HG03066 (cell line): Measurements from ENCODE around the gene LRRN2.
"Not testable (repeated sequence)": the region's sequence is repeated elsewhere in the genome, so short reads cannot be mapped to it uniquely, and the experiment has no call there.

Experiments
- ATAC-seq: cut with Tn5 transposase; IDR thresholded peaks from one replicate; pipeline ENCODE4 v1.9.1; 2021; ENCODE audit warnings: low read depth; ENCODE audit not compliant: unreplicated experiment

LRRN2 gene

DNA sequence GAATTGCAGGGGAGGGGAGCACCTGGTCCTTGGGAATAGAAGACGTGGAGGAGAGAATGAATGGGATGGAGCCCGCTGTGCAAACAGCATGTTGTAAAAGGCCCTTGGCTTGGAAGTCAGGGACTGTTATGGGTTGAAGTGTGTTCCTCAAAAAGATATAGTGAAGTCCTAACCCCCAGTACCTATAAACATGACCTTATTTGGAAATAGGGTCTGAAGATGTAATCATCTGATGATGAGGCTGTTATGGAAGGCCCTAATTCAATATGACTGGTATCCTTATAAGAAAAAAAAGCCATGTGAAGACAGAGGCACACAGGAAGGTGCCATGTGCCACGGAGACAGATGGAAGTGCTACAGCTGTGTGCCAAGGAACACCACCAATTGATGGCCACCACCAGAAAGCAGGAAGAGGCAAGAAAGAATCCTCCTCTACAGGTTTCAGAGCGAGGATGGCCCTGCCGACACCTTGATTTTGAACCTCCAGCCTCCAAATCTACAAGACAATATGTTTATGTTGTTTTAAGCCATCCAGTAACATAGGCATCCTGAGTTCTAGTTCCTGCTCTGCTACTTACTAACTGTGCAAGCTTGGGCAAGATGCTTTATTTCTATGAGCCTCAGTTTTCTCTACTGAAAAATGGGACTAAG, 51.2 kb downstream of the LRRN2 start:
- ATAC-seq, result no peak

DNA sequence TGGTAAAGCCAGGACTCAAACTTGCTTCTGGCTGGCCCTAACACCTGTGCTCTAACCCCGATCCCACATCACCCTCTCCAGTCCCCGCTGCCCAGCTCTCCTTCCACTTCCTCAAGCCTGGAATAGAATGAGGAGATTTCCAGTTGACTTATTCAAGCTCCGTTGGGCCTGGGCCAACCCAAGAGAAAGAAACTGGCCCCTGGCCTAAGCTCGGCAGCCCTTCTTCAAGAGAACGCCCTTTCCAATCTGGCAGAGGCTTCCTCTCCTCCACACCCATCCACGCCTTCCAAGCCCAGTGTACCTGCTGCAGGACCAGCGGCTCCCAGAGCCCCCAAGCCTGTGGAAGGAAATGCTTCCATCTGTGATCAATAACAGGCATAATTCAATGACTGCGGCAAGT, 51.9 kb downstream of the LRRN2 start:
- ATAC-seq, result no peak

DNA sequence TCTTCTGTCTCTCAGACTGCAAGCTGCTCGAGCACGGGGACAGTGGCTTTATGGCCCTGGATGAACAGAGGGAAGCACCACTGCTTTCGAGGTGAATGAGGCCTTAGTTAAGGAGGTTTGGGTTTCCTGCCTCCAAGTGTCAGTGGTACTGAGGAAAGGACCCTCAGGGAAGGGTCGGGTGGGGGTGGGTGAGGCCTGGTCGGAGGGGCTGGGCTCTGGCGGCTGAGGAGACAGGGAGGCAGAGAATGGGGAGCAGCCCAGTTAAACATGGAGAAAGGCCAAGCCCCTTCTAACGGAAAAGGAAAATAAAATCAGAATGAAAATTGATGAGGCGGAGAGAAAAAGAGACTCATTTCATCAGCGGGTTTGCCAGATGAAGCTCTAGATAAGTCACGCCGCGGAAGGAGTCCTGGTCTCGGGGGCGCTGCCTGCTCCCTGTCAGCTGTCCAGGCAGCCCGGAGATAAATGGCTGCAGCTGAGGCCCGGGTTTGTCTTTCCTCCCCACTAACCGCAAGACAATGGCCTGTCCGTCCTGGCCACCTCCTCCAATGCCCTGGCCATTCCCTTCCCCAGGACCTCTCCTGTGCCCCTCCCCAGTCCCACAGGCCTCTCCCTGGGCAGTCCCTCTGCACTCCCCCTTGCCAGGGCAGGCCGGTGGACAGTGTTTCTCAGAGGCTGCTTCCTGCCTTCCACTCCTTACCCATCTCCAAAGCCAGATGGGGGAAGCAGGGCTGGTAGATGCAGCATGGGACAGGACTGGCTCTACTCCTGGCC, 55.2 kb downstream of the LRRN2 start:
- no peak for ATAC-seq

DNA sequence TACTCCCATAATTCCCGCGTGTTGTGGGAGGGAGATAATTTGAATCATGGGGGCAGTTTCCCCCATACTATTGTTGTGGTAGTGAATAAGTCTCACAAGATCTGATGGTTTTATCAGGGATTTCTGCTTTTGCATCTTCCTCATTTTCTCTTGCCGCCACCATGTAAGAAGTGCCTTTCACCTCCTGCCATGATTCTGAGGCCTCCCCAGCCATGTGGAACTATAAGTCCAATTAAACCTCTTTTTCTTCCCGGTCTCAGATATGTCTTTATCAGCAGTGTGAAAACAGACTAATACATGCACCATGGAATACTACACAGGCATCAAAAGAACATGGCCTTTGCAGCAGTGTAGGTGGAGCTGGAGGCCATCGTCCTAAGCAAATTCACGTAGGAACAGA, 56.1 kb downstream of the LRRN2 start:
- ATAC-seq, result not testable (repeated sequence)

DNA sequence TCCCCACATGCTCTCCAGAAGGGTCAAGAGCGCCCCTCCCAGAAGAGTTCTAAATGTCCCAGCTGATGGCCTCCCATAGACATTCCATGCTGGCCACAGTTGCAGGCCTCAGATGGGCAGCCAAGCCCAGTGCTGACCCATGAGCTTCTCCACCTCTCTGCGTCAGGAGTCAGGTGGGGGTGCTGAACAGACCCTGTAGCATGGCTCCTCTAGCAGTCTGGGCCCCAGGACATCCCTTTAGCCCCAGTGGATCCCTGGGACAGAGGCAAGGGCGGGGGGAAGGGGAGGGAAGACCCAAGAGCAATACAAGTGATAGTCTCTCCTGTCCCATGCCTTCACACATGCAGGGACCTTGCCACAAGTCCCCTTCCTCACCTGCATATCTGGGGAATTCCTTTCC, 56.7 kb downstream of the LRRN2 start:
- no peak for ATAC-seq

DNA sequence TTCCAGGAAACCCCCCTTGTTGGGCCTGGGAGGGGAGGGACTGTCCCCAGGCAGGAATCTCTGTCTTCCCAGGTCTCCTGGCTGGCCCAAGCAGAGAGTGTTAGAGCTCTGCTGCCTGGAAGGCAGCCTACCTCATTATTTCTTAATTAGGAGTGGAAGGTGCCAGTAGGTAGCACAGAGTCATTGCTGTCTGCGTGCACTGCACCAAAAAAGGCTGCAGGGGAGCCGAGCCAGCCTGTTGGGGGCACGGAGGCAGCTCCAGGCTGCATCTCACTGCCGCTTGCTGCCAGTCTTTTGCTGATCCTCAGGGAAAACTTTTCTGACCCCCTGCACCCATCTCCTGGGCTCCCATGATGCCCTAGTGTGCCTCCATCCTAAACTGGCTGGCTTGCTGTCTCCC, 58.1 kb downstream of the LRRN2 start:
- ATAC-seq, result no peak

DNA sequence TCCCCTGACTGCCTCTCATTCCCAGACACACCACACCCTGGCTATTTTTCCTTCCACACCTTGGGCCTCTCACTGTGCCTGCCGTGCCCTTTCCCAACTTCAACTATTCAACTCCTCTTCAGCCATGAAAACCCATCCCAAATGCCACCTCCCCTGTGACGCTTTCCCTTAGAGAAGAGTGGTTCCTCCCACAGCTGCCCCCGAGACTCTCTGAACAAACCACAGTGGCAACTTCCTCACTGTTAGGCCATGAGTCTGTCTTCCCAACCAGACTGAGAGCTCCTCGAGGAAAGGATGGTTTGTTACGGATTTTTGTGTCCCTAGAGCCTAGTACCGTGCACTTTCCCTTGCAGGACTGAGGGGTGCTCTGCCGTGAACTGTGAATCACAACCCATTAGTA, 59.2 kb downstream of the LRRN2 start:
- ATAC-seq, result no peak

DNA sequence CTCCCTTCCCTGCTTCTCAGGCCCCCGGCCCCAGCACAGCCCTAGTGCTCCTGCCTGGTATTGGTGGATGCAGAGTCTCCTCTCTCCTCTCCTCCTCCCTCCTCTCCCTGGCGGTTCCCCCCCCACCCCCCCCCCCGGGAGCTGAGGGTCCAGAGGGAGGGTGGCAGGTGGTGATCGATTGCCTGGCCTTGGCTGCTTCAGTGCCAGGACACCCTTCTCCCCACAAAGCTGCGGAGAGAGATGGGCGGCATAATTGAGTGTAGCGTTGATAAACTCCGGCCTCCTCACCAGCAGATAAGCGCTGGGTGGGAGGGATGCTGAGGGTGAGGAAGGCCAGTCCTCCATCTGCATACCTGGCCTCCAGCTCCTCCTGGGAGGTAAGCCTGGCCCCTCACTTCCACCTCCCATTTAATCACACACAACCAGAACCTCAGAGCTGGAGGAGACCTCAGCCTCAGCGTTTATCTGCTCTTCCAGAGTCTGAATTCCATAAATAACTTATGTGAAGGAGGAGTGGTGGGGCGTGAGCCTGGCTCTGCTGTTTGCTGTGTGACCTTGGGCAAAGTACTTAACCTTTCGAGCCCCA, 60.8 kb downstream of the LRRN2 start:
- ATAC-seq, result no peak

DNA sequence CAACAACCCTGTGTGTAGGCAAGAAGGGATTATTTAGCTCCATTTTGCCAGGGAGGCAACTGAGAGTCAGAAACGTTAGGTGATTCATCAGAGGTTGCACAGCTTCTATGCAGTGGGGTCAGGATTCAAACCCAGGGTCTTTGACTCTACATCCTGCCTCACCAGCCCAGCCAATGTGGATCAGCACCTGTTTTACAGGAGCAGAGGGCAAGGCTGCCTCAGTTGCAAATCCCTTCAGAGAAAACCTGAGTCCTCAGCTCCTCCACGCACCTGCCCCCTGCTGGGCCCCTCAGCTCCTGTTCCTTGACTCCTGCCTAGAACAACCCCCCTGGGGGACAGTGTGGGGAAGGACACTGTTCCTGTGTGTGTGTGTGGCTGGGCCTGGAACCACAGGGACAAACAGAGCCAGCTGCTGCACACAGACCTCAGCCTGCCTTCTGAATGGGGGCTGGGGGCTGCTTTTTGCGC, 61.6 kb downstream of the LRRN2 start:
- ATAC-seq, result no peak

DNA sequence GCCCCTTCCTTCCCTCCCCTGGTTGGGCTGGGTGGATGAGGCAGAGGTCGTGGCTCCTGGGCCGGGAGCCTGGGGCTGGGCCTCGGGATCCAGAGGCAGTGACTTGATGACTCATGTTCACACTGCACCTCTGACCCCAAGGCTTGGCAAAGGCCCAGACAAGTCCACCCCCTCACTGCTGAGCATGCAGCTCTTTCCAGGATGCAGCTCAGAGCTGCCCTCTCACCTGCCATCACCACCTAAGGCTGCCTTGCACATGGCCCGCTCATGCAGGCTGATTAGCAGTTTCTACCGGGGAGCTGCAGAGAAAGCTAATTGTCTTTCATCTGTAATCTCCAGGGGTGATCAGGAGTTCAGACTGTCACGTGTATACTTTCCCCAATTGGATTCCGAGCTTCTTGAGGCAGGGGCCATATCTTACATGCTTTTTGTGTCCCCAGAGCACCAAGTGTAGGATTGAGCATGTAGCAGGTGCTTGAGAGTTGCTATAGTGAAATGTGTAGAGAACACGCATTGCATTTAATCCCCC, 62.1 kb downstream of the LRRN2 start:
- no peak for ATAC-seq

DNA sequence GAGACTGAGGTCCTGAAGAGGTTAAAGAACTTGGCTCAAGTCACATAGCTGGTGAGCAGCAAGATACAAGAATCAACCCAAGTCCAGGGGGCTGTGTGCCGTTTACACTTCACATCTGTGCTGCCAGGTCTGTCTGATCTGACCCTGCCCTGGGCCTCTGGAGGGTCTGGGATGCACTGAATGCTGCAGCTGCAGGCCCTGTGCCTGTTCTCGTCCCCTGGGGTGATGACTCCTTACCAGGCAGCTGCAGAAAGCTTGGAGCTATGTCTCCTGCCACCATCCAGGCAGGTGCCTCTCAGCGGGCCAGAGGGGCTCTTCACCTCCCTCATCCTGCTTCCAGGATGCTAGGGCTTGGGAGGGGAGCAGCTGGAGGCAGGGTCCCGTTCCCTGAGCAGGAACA, 63.5 kb downstream of the LRRN2 start:
- no peak for ATAC-seq

DNA sequence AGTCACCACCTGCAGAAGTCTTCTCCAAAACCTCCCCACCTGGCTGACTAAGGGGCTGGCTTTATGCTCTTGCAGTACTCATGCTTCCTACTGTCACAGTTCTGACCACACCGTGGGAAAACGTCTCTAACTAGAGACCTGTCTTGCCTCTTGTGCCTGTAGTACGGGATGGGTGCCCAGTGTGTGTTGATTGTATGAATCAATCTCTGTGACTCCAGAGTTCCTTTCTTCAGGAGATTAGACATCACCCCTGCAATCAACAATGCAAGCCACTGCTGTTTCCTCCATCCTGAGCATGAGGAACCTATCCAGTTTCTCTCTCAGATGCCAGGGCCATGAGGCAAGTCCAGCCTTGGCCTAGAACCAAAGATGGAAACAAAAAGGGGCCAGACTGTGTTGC, 64.1 kb downstream of the LRRN2 start:
- ATAC-seq, result no peak

DNA sequence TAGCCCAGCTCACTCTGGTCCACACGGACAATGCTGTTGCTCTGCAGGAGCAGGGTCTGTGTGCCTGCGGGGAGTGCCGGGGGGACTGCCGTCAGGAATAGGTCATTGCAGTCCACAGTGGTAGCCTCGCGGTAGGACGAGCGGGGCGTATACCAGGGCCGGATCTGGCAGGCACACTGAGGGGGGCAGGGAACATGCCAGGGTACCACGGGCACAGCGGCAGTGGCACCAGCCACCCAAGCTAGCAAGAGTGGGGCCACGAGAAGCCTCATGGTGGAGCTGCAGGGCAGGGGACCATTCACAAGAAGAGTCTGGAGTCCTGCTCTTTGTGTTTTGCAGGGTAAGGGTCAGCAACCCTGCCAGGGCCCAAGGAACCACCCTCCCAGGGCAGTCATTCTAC, 65.8 kb downstream of the LRRN2 start:
- ATAC-seq, result no peak

DNA sequence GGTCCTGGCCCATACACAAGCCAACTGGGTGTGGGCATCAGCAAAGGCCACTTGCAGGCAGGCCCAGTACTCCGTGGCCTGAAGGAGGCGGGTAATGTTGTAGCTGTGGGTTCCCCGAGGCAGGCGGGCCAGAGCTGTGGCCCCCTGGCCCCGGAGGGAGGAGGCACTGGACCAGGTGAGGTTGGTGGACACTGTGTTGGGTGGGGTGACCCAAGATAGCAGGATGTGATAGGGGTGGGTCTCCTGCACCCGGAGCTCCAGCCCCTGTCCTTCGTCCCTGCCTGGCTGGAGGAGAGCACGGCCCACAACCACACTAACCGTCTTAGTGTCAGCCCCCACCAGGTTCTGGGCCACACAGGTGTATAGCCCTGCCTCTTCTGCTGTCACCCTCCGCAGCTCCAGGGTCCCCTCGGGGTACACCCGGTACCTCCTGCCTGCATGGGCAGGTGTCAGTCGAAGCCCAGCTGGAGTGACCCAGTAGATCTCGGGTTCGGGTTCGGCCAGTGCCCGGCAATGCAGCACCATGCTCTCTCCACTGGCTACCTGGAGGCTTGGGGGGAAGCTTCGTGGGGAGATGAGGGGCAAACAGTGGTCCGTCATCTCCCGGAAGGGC, 67.3 kb downstream of the LRRN2 start:
- ATAC-seq, result no peak

DNA sequence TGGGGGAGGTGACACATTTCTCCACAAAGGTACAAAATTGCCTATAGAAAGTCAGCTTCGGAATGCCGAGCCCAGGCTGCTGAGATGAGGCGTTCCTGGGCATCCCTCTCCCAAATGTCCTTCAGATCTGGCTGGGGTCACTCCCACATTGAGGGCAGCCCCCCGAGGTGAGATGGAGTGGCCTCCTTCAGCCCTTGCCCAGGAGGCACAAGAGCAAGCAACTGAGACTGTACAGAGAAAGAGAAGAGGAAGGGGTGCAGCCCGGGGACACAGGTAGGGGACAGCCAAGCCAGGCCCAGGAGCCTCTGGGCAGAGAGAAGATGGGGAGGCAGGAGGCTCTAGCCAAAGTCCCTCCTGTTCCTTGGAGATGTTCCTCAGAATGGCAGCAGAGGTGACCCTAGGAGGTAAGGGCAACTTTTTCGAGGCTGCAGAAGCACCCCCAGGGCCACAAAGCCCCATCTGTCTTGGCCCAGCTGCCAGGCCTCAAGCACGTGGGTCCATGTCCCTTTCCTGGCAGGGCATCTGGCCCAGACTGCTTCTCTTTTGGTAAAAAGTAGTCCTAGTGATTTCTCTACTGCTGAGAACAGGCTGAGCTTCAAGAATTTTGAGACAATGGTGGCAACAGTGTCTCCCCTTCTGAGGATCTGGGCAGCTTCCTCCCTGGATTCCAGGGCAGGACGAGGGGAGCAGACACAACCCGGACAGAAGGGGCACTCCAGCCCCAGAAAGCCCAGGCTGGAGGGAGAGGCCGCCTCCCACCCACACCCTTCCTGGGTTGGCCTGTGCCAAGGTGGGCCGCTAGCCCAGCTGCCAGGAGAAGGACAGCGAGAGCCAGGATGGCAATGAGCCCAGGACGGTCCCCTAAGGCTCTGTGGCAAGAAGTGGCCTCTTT, 68.0 kb downstream of the LRRN2 start:
- no peak for ATAC-seq

DNA sequence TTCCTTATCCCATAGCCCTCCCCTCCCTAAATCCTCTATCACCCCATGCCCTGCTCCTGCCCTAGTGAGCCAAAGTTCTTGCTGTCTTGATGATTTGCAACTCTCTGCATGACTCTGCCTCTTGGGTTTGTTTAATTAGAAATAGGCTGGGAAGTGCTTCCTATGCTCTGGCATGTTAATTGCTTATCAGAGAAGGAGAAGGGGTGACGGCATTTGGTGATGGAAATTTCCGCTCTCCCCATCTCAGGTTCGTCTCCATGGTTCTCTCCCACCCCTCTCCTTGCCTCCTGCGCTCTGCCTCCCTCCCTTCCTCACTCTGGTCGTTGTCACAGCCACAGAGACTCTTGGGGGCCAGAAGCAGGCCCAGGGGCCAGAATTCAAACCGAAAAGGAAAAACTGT, 68.9 kb downstream of the LRRN2 start:
- no peak for ATAC-seq

DNA sequence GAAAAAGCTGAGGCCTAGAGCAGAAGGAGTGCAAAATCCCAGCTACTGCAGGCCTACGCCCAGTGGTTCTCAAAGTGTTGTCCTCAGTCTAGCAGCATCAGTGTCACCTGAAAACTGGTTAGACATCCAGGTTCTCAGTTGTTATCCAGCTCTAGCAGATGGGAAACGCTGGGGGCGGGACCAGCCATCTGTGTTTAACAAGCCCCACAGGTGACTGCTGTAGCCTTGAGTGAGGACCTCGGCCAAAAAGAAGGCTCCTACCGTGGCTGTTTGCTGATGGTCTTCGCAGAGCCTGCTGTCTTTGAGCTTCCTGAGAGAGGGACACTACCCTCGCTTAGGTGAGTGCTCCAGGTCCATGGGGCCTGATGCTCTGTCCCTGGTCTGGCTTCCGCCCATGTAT, 69.7 kb downstream of the LRRN2 start:
- ATAC-seq, result no peak

DNA sequence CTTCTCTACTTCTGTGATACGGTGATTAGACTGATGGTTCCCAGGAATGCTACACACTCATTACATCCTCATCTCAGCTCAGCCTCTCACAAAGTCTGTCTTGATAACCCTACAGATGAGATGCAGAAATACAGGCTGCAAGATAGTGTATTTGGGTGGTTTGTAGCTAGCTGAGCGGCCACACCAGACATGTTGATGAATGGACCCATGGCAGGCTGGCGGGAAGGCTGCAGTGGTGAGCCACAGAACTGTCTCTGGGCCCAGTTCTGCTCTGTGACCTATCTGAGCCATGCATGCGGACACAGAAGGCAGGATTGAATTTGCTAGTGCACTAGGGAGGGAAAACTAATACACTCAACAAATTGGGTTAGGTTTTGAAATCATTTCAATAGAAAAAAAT, 71.9 kb downstream of the LRRN2 start:
- no peak for ATAC-seq

DNA sequence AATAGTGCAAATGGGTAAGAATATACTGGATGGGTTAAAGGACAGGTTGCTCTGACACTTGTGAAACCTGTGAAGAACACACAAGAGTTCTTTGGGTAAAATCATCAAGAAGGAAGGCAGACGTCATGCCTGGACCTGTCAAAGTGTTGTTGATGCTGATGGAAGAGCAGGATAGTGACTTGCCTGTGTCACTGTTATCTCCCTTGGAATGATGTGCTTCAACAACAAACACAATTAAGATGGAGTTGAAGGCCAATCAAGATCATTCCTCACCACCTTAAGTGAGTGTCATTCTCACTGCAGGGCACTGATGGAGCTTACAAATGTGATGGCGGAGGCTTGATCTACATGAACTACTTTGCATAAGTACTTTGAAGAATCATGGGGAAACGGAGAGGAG, 73.2 kb downstream of the LRRN2 start:
- ATAC-seq, result no peak

DNA sequence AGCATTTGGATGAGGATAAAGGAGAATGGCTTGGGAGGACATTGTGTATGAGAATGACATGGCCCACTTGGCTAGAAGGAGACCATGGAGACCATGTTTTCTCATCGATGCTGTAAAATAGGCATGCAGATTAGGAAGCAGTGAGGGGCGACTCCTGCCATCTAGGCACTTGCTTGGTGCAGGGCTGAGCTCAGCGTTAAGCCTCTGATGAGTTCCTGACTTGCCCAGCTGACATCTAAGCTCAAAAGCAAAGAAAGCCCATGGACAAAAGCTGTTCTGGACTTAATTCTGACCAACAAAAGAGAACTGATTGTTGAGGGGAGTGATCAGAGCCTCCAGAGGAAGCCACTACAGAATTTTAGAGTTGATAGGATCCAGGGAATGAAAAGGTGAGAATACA, 74.5 kb downstream of the LRRN2 start:
- ATAC-seq, result no peak
